T-helper 2 cell treated with Interferon-gamma antibody and Interleukin-4, amounts not matched to agents 5 μg/mL and 100 μg/mL, for 36 hours (primary cell): ENCODE data around the gene ONECUT1.
"Not testable (repeated sequence)": the region's sequence is repeated elsewhere in the genome, so short reads cannot be mapped to it uniquely, and the experiment has no call there.

Source experiments
- DNase-seq: peaks from one replicate; pipeline ENCODE4 v3.0.0; 2021; ENCODE audit warnings: low spot score
- H3K27ac Mint-ChIP-seq: one replicate; pipeline ENCODE4 v1.8.0; 2021; ENCODE audit warnings: mild to moderate bottlenecking, mixed read lengths
- H3K27me3 Mint-ChIP-seq: one replicate; pipeline ENCODE4 v1.8.0; 2021; ENCODE audit warnings: low read depth, mixed read lengths
- H3K36me3 Mint-ChIP-seq: one replicate; pipeline ENCODE4 v1.8.0; 2021; ENCODE audit warnings: low read depth, mixed read lengths
- H3K4me1 Mint-ChIP-seq: one replicate; pipeline ENCODE4 v1.8.0; 2021; ENCODE audit warnings: low read depth, mixed read lengths
- H3K4me3 Mint-ChIP-seq: one replicate; pipeline ENCODE4 v1.8.0; 2022; ENCODE audit warnings: mild to moderate bottlenecking, moderate library complexity, mixed read lengths
- H3K9me3 Mint-ChIP-seq: one replicate; pipeline ENCODE4 v1.8.0; 2021; ENCODE audit warnings: mixed read lengths

Gene ONECUT1

GRCh38 chr15:52790169-52790708 lies at the start of gene ONECUT1:
Gene ONECUT1 (minus strand): TSS chr15:52790336. CDS start chr15:52789884, 452 bp downstream.
- H3K27ac Mint-ChIP-seq = peak within 1 kb of the TSS; percentile 41
- H3K4me3 Mint-ChIP-seq = peak within 1 kb of the TSS; percentile 76
- DNase-seq = peak; percentile 66
- no peaks in the 10 kb centered on the region for H3K9me3 Mint-ChIP-seq
- H3K4me1 Mint-ChIP-seq = peaks cover 3% of the 10 kb centered on the region
- H3K36me3 Mint-ChIP-seq = peaks cover 2% of the 10 kb centered on the region
- peaks cover 87% of the 10 kb centered on the region for H3K27me3 Mint-ChIP-seq

GRCh38 chr15:52834379-52834778 lies 44.2 kb upstream of the ONECUT1 start:
- no peaks in the 10 kb centered on the region for H3K9me3 Mint-ChIP-seq
- no peak overlapping the region for H3K27ac Mint-ChIP-seq
- no peaks in the 10 kb centered on the region for H3K36me3 Mint-ChIP-seq
- no peaks in the 10 kb centered on the region for H3K4me1 Mint-ChIP-seq
- H3K4me3 Mint-ChIP-seq = no peak overlapping the region
- DNase-seq = no peak
- no peaks in the 10 kb centered on the region for H3K27me3 Mint-ChIP-seq

- DNase-seq, H3K4me1 Mint-ChIP-seq, H3K9me3 Mint-ChIP-seq, H3K27ac Mint-ChIP-seq, H3K27me3 Mint-ChIP-seq, H3K36me3 Mint-ChIP-seq, H3K4me3 Mint-ChIP-seq: not testable (repeated sequence)
Measured at GRCh38 chr15:52824169-52824942, 34.2 kb upstream of the ONECUT1 start.

- DNase-seq = no peak
- peaks cover 13% of the 10 kb centered on the region for H3K27me3 Mint-ChIP-seq
- H3K4me1 Mint-ChIP-seq = no peaks in the 10 kb centered on the region
- no peaks in the 10 kb centered on the region for H3K36me3 Mint-ChIP-seq
- H3K27ac Mint-ChIP-seq = no peak overlapping the region
- no peak overlapping the region for H3K4me3 Mint-ChIP-seq
- H3K9me3 Mint-ChIP-seq = no peaks in the 10 kb centered on the region
Measured at GRCh38 chr15:52822475-52822874, 32.3 kb upstream of the ONECUT1 start.

GRCh38 chr15:52819253-52819652 lies 29.1 kb upstream of the ONECUT1 start:
- Mint-ChIP-seq H3K4me1 (no peaks in the 10 kb centered on the region), H3K27me3 (peaks cover 16% of the 10 kb centered on the region), H3K27ac (no peak overlapping the region), H3K9me3 (no peaks in the 10 kb centered on the region), H3K36me3 (no peaks in the 10 kb centered on the region), H3K4me3 (no peak overlapping the region)
- no peak for DNase-seq

- DNase-seq, H3K9me3 Mint-ChIP-seq, H3K4me3 Mint-ChIP-seq, H3K36me3 Mint-ChIP-seq, H3K27ac Mint-ChIP-seq, H3K4me1 Mint-ChIP-seq: not testable (repeated sequence)
- H3K27me3 Mint-ChIP-seq = peaks cover 16% of the 10 kb centered on the region
Measured at GRCh38 chr15:52815899-52816298, 25.8 kb upstream of the ONECUT1 start.

- no peaks in the 10 kb centered on the region for H3K36me3 Mint-ChIP-seq
- H3K9me3 Mint-ChIP-seq = no peaks in the 10 kb centered on the region
- H3K27me3 Mint-ChIP-seq = peaks cover 53% of the 10 kb centered on the region
- peaks cover 5% of the 10 kb centered on the region for H3K4me1 Mint-ChIP-seq
- H3K27ac Mint-ChIP-seq = no peak overlapping the region
- DNase-seq = no peak
- H3K4me3 Mint-ChIP-seq = no peak overlapping the region
Measured at GRCh38 chr15:52808996-52809395, 18.9 kb upstream of the ONECUT1 start.

GRCh38 chr15:52808441-52808840 lies 18.3 kb upstream of the ONECUT1 start:
- Mint-ChIP-seq H3K27me3 (peaks cover 57% of the 10 kb centered on the region), H3K4me3 (no peak overlapping the region)

GRCh38 chr15:52806284-52806655 lies 16.1 kb upstream of the ONECUT1 start:
- H3K27me3 Mint-ChIP-seq = peaks cover 79% of the 10 kb centered on the region
- H3K4me1 Mint-ChIP-seq = peaks cover 11% of the 10 kb centered on the region
- no peaks in the 10 kb centered on the region for H3K9me3 Mint-ChIP-seq
- DNase-seq = no peak
- H3K36me3 Mint-ChIP-seq = no peaks in the 10 kb centered on the region
- no peak overlapping the region for H3K4me3 Mint-ChIP-seq
- H3K27ac Mint-ChIP-seq = no peak overlapping the region

More at GRCh38 chr15:52808441-52808840, 18.3 kb upstream of the ONECUT1 start:
- H3K9me3 Mint-ChIP-seq = no peaks in the 10 kb centered on the region
- no peaks in the 10 kb centered on the region for H3K36me3 Mint-ChIP-seq
- no peak overlapping the region for H3K27ac Mint-ChIP-seq
- peaks cover 7% of the 10 kb centered on the region for H3K4me1 Mint-ChIP-seq
- DNase-seq = no peak

- DNase-seq = no peak
- H3K4me1 Mint-ChIP-seq = peaks cover 13% of the 10 kb centered on the region
- H3K27ac Mint-ChIP-seq = no peak overlapping the region
- peaks cover 82% of the 10 kb centered on the region for H3K27me3 Mint-ChIP-seq
- no peaks in the 10 kb centered on the region for H3K36me3 Mint-ChIP-seq
- no peak overlapping the region for H3K4me3 Mint-ChIP-seq
- H3K9me3 Mint-ChIP-seq = no peaks in the 10 kb centered on the region
Measured at GRCh38 chr15:52805351-52806283, 15.5 kb upstream of the ONECUT1 start.

- peaks cover 13% of the 10 kb centered on the region for H3K4me1 Mint-ChIP-seq
- no peak overlapping the region for H3K27ac Mint-ChIP-seq
- no peaks in the 10 kb centered on the region for H3K9me3 Mint-ChIP-seq
- no peak for DNase-seq
- H3K36me3 Mint-ChIP-seq = no peaks in the 10 kb centered on the region
- peaks cover 89% of the 10 kb centered on the region for H3K27me3 Mint-ChIP-seq
- H3K4me3 Mint-ChIP-seq = peak overlapping the region; percentile 69
Measured at GRCh38 chr15:52804526-52805081, 14.5 kb upstream of the ONECUT1 start.

GRCh38 chr15:52803467-52804306 lies 13.6 kb upstream of the ONECUT1 start:
- H3K36me3 Mint-ChIP-seq = no peaks in the 10 kb centered on the region
- H3K4me3 Mint-ChIP-seq = peak overlapping the region; percentile 69
- no peak overlapping the region for H3K27ac Mint-ChIP-seq
- peaks cover 89% of the 10 kb centered on the region for H3K27me3 Mint-ChIP-seq
- H3K4me1 Mint-ChIP-seq = peaks cover 13% of the 10 kb centered on the region
- no peaks in the 10 kb centered on the region for H3K9me3 Mint-ChIP-seq
- DNase-seq = no peak

GRCh38 chr15:52803108-52803466 lies 13.0 kb upstream of the ONECUT1 start:
- Mint-ChIP-seq H3K9me3 (no peaks in the 10 kb centered on the region), H3K27me3 (peaks cover 89% of the 10 kb centered on the region), H3K4me3 (no peak overlapping the region), H3K27ac (no peak overlapping the region), H3K4me1 (peaks cover 13% of the 10 kb centered on the region), H3K36me3 (no peaks in the 10 kb centered on the region)
- no peak for DNase-seq
